Tibial nerve (tissue), 4 donors: ENCODE results near the gene CCDC40.

ENCODE experiments used
- EP300 ChIP-seq, 2 donors: sonication (generic); formaldehyde crosslinking; IDR thresholded peaks; one replicate each; pipeline ENCODE4 v1.6.1; 2017; ENCODE audit warnings: antibody characterized with exemption in 2 of 2, mild to moderate bottlenecking in 1 of 2
- TF ChIP-seq, protein P1 (sequence below), 5 experiments: fragments of 200-600 bp in 3 of 5; fragments of 450-650 bp in 2 of 5; sonication (generic) in 3 of 5; IDR thresholded peaks; one replicate each; pipeline ENCODE4 v1.5.1; 2016 to 2019; ENCODE audit warnings: antibody characterized with exemption in 5 of 5, mild to moderate bottlenecking in 3 of 5, moderate library complexity in 2 of 5

DNA sequence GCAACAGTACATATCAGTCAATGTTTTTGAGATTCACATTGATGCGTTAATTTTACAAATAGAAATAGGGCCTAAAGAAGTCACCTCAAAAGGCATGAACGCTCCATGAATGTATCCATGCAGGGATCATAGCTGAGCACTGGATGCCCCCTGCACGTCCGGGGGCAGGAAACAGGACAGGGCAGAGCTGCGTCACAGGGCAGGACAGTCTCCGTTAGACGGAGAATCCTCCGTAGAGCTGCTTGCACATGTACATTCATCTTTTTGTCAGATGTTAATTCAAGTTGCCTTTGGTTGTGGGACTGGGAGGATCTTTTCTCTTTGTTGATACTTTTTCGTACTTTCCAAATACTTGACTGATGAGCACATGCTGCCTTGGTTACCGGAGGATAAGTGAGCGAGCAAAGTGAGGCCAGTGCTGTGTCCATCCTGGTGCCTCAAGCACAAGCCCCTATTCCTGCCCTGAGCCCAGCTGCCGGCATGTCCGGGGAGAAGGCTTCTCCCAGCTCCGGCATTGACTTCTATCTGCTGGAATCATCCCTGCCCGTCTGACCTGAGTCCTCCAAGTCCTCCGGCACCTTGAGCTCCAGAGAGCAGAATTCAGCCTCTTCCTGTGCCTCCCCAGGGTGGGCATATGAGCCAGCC is 80.0 kb downstream of the CCDC40 start:
- TF ChIP-seq, protein P1, sequence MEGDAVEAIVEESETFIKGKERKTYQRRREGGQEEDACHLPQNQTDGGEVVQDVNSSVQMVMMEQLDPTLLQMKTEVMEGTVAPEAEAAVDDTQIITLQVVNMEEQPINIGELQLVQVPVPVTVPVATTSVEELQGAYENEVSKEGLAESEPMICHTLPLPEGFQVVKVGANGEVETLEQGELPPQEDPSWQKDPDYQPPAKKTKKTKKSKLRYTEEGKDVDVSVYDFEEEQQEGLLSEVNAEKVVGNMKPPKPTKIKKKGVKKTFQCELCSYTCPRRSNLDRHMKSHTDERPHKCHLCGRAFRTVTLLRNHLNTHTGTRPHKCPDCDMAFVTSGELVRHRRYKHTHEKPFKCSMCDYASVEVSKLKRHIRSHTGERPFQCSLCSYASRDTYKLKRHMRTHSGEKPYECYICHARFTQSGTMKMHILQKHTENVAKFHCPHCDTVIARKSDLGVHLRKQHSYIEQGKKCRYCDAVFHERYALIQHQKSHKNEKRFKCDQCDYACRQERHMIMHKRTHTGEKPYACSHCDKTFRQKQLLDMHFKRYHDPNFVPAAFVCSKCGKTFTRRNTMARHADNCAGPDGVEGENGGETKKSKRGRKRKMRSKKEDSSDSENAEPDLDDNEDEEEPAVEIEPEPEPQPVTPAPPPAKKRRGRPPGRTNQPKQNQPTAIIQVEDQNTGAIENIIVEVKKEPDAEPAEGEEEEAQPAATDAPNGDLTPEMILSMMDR (IDR thresholded peaks at IDR 0.05), result no peak
- no peak for TF ChIP-seq EP300 (IDR thresholded peaks at IDR 0.05)
